HG02678 (cell line): ENCODE measurements around the gene NCR3LG1.
"Not testable (repeated sequence)": the region's sequence is repeated elsewhere in the genome, so short reads cannot be mapped to it uniquely, and the experiment has no call there.

Experiments used
- ATAC-seq: cut with Tn5 transposase; IDR thresholded peaks from one replicate; pipeline ENCODE4 v1.9.1; 2021; ENCODE audit warnings: mild to moderate bottlenecking, moderate library complexity; ENCODE audit not compliant: unreplicated experiment

NCR3LG1 gene

GRCh38 chr11:17408026-17408425 lies 56.4 kb downstream of the NCR3LG1 start:
- ATAC-seq: no peak

GRCh38 chr11:17408641-17409040 lies 57.0 kb downstream of the NCR3LG1 start:
- no peak for ATAC-seq

- no peak for ATAC-seq
These were observed 59.2 kb downstream of the NCR3LG1 start for GRCh38 chr11:17410606-17411379.

- no peak for ATAC-seq
These were observed 59.8 kb downstream of the NCR3LG1 start for GRCh38 chr11:17411418-17411817.

GRCh38 chr11:17412488-17413180 lies 61.0 kb downstream of the NCR3LG1 start:
- ATAC-seq: no peak

GRCh38 chr11:17413414-17414316 lies 62.1 kb downstream of the NCR3LG1 start:
- ATAC-seq: no peak

GRCh38 chr11:17414317-17414737 lies 62.7 kb downstream of the NCR3LG1 start:
- no peak for ATAC-seq

GRCh38 chr11:17414992-17415391 lies 63.4 kb downstream of the NCR3LG1 start:
- ATAC-seq: no peak

GRCh38 chr11:17415523-17416104 lies 64.0 kb downstream of the NCR3LG1 start:
- no peak for ATAC-seq

GRCh38 chr11:17416492-17416891 lies 64.9 kb downstream of the NCR3LG1 start:
- ATAC-seq: no peak

- no peak for ATAC-seq
These were observed 67.0 kb downstream of the NCR3LG1 start for GRCh38 chr11:17418444-17419081.

- no peak for ATAC-seq
These were observed 70.2 kb downstream of the NCR3LG1 start for GRCh38 chr11:17421781-17422180.

- ATAC-seq: no peak
These were observed 72.1 kb downstream of the NCR3LG1 start for GRCh38 chr11:17423533-17424310.

GRCh38 chr11:17426233-17426632 lies 74.6 kb downstream of the NCR3LG1 start:
- ATAC-seq: not testable (repeated sequence)
